Fibroblast of villous mesenchyme (primary cell): ENCODE data around the gene RBMS3. TPM values are rescaled to one million over a fixed set of nuclear protein-coding genes. Genes with fewer than 3 reads are reported as not detected.
"Not testable (repeated sequence)": the region's sequence is repeated elsewhere in the genome, so short reads cannot be mapped to it uniquely, and the experiment has no call there.

Experiments used
- DNase-seq: peaks from one replicate; pipeline ENCODE4 v3.0.0-alpha.2; 2010; ENCODE audit warnings: low read depth
- H3K4me3 ChIP-seq: 2 replicates; pipeline ENCODE4 v1.5.1; 2011; ENCODE audit warnings: low read depth, mild to moderate bottlenecking, low read length
- CTCF ChIP-seq: IDR thresholded peaks from 2 replicates; pipeline ENCODE4 v1.5.1; 2012; ENCODE audit warnings: low read depth, mild to moderate bottlenecking, low read length; ENCODE audit not compliant: insufficient read depth
- total RNA-seq: library from RNA; depleted of rRNA; stranded (reverse); fragments of >200 nt; gene quantifications from 2 replicates; pipeline ENCODE4 v1.2.3, GENCODE V29; 2012

Gene RBMS3
- 64.1 and 85.9 TPM in 2 replicates for total RNA-seq

GRCh38 chr3:29280404-29281093 lies at the start of gene RBMS3:
Gene RBMS3, plus strand, starts transcription at chr3:29281071.
- TF ChIP-seq CTCF: peak; percentile 57
- peak; percentile 97 for DNase-seq
- peak within 1 kb of the TSS; percentile 86 for H3K4me3 ChIP-seq

- not testable (repeated sequence) for H3K4me3 ChIP-seq
- DNase-seq: peak; percentile 39
These were observed 47.7 kb upstream of the RBMS3 start for GRCh38 chr3:29233126-29233525.

GRCh38 chr3:29236146-29236840 lies 44.6 kb upstream of the RBMS3 start:
- no peak for DNase-seq
- TF ChIP-seq CTCF: no peak
- H3K4me3 ChIP-seq: no peak overlapping the region

- no peak for TF ChIP-seq CTCF
- DNase-seq: no peak
- H3K4me3 ChIP-seq: no peak overlapping the region
These were observed 41.5 kb upstream of the RBMS3 start for GRCh38 chr3:29239376-29239775.

- DNase-seq: peak; percentile 37
- TF ChIP-seq CTCF: no peak
- H3K4me3 ChIP-seq: no peak overlapping the region
These were observed 40.6 kb upstream of the RBMS3 start for GRCh38 chr3:29240248-29240647.

- DNase-seq: no peak
- H3K4me3 ChIP-seq: no peak overlapping the region
- TF ChIP-seq CTCF: no peak
These were observed 40.0 kb upstream of the RBMS3 start for GRCh38 chr3:29240887-29241286.

GRCh38 chr3:29241855-29242254 lies 39.0 kb upstream of the RBMS3 start:
- no peak for TF ChIP-seq CTCF
- no peak for DNase-seq

More at GRCh38 chr3:29241855-29242254, 39.0 kb upstream of the RBMS3 start:
- H3K4me3 ChIP-seq: no peak overlapping the region
